Subcutaneous adipose tissue (tissue), 4 donors: ENCODE results near the gene ARID1B. TPM values are rescaled to one million over a fixed set of nuclear protein-coding genes. Genes with fewer than 3 reads are reported as not detected.

ENCODE experiments used
- CTCF ChIP-seq: fragments of 450-650 bp; IDR thresholded peaks from one replicate; pipeline ENCODE4 v1.5.1; 2016; ENCODE audit warnings: low read depth, mild to moderate bottlenecking, control low read depth, antibody characterized with exemption, moderate library complexity
- total RNA-seq, 4 donors: library from RNA; depleted of rRNA; stranded (reverse); fragments of >200 nt; gene quantifications; one replicate each; pipeline ENCODE4 v1.1.0, GENCODE V29; 2016

ARID1B gene
- total RNA-seq: 100 to 1,000 TPM in 2 of 4 donors, 10 to 100 TPM in 2; 93.8 to 137 (median 104) TPM

- TF ChIP-seq CTCF: no peak
These were observed at the start of gene ARID1B for GRCh38 chr6:156776840-156777576. Gene ARID1B, plus strand, starts transcription at chr6:156777378. Its CDS starts 303 bp downstream, at chr6:156777681.

GRCh38 chr6:156727715-156728385 is 49.3 kb upstream of the ARID1B start:
- TF ChIP-seq CTCF: no peak

- no peak for TF ChIP-seq CTCF
These were observed 47.9 kb upstream of the ARID1B start for GRCh38 chr6:156729248-156729647.

- TF ChIP-seq CTCF: no peak
These were observed 45.8 kb upstream of the ARID1B start for GRCh38 chr6:156731396-156731795.

GRCh38 chr6:156735751-156736150 is 41.4 kb upstream of the ARID1B start:
- TF ChIP-seq CTCF: no peak

- TF ChIP-seq CTCF: no peak
These were observed 36.6 kb upstream of the ARID1B start for GRCh38 chr6:156740604-156741003.

GRCh38 chr6:156741287-156742073 is 35.7 kb upstream of the ARID1B start:
- no peak for TF ChIP-seq CTCF
